ENCODE measurements around the gene YAF2. TPM values are rescaled to one million over a fixed set of nuclear protein-coding genes. Genes with fewer than 3 reads are reported as not detected.

The YAF2 gene
- total RNA-seq, 2 experiments from 2014 or later: 32.8 to 34.4 TPM

GRCh38 chr12:42166501-42166900 lies 71.5 kb downstream of the YAF2 start:
- DNase-seq (no peak), ATAC-seq (no peak)
- no peaks in the 10 kb centered on the region for H3K27me3 Mint-ChIP-seq
- intact Hi-C loops (cut with DNase I, micrococcal nuclease): no loop called here
- peaks cover 20% of the 10 kb centered on the region for H3K4me1 Mint-ChIP-seq
- ChIA-PET CTCF (no interaction called here), POLR2A (no interaction called here)
- peaks cover 7% of the 10 kb centered on the region for H3K36me3 Mint-ChIP-seq (ENCODE audit: low read depth)
- H3K27ac Mint-ChIP-seq: peak overlapping the region; percentile 42
- H3K9me3 Mint-ChIP-seq (ENCODE audit: low read depth): no peaks in the 10 kb centered on the region
- no peak overlapping the region for H3K4me3 Mint-ChIP-seq

- ChIA-PET POLR2A (no interaction called here), CTCF (no interaction called here)
- ATAC-seq (no peak), DNase-seq (no peak)
- intact Hi-C loops (cut with DNase I, micrococcal nuclease): no loop called here
- Mint-ChIP-seq H3K9me3 (ENCODE audit: low read depth) (no peaks in the 10 kb centered on the region), H3K36me3 (ENCODE audit: low read depth) (peaks cover 14% of the 10 kb centered on the region), H3K4me1 (peaks cover 21% of the 10 kb centered on the region), H3K4me3 (no peak overlapping the region), H3K27me3 (no peaks in the 10 kb centered on the region), H3K27ac (no peak overlapping the region)
These were observed 74.1 kb downstream of the YAF2 start for GRCh38 chr12:42163913-42164312.

- Mint-ChIP-seq H3K4me1 (peaks cover 21% of the 10 kb centered on the region), H3K9me3 (ENCODE audit: low read depth) (no peaks in the 10 kb centered on the region), H3K27ac (peak overlapping the region; percentile 4), H3K36me3 (ENCODE audit: low read depth) (peaks cover 14% of the 10 kb centered on the region), H3K27me3 (no peaks in the 10 kb centered on the region), H3K4me3 (no peak overlapping the region)
- CTCF ChIA-PET: interaction anchor here (1.1 kb wide), 1 partner anchor 23 kb away, joined by 3 read pairs; no protein-coding TSS in a partner anchor
- POLR2A ChIA-PET: no interaction called here
- DNase-seq: no peak
- ATAC-seq: no peak
- intact Hi-C loops (cut with DNase I, micrococcal nuclease): no loop called here
These were observed 75.1 kb downstream of the YAF2 start for GRCh38 chr12:42162965-42163364.

GRCh38 chr12:42162193-42162592 lies 75.9 kb downstream of the YAF2 start:
- no peak overlapping the region for H3K4me3 Mint-ChIP-seq
- H3K27ac Mint-ChIP-seq: peak overlapping the region; percentile 70
- ATAC-seq: no peak
- H3K36me3 Mint-ChIP-seq (ENCODE audit: low read depth): peaks cover 14% of the 10 kb centered on the region
- H3K4me1 Mint-ChIP-seq: peaks cover 21% of the 10 kb centered on the region
- ChIA-PET CTCF (interaction anchor here (1.1 kb wide), 1 partner anchor 23 kb away, joined by 3 read pairs; no protein-coding TSS in a partner anchor), POLR2A (no interaction called here)
- no peaks in the 10 kb centered on the region for H3K27me3 Mint-ChIP-seq
- intact Hi-C loops (cut with DNase I, micrococcal nuclease): no loop called here
- no peaks in the 10 kb centered on the region for H3K9me3 Mint-ChIP-seq (ENCODE audit: low read depth)
- DNase-seq: no peak

- no peak overlapping the region for H3K27ac Mint-ChIP-seq
- ATAC-seq (peak; percentile 47), DNase-seq (no peak)
- intact Hi-C loops (cut with DNase I, micrococcal nuclease): no loop called here
- H3K27me3 Mint-ChIP-seq: no peaks in the 10 kb centered on the region
- POLR2A ChIA-PET: no interaction called here
- peaks cover 12% of the 10 kb centered on the region for H3K36me3 Mint-ChIP-seq (ENCODE audit: low read depth)
- H3K4me1 Mint-ChIP-seq: peaks cover 17% of the 10 kb centered on the region
- H3K9me3 Mint-ChIP-seq (ENCODE audit: low read depth): no peaks in the 10 kb centered on the region
- no peak overlapping the region for H3K4me3 Mint-ChIP-seq
- CTCF ChIA-PET: interaction anchor here (0.8 to 1.7 kb wide), 5 partner anchors 11 to 210 kb away, joined by 3 to 6 read pairs (median 4); no protein-coding TSS in a partner anchor
These were observed 76.5 kb downstream of the YAF2 start for GRCh38 chr12:42161529-42161928.

GRCh38 chr12:42156232-42156631 lies 81.8 kb downstream of the YAF2 start:
- DNase-seq: no peak
- intact Hi-C loops (cut with DNase I, micrococcal nuclease): no loop called here
- no peaks in the 10 kb centered on the region for H3K4me1 Mint-ChIP-seq
- POLR2A ChIA-PET: no interaction called here
- no peaks in the 10 kb centered on the region for H3K9me3 Mint-ChIP-seq (ENCODE audit: low read depth)
- H3K27me3 Mint-ChIP-seq: no peaks in the 10 kb centered on the region
- peaks cover 6% of the 10 kb centered on the region for H3K36me3 Mint-ChIP-seq (ENCODE audit: low read depth)
- CTCF ChIA-PET: interaction anchor here (0.7 kb wide), 1 partner anchor 11 kb away, joined by 3 read pairs; no protein-coding TSS in a partner anchor
- H3K27ac Mint-ChIP-seq: no peak overlapping the region
- H3K4me3 Mint-ChIP-seq: no peak overlapping the region
- ATAC-seq: no peak

GRCh38 chr12:42145552-42146215 lies 92.4 kb downstream of the YAF2 start:
- H3K4me3 Mint-ChIP-seq: peak overlapping the region; percentile 92
- peaks cover 2% of the 10 kb centered on the region for H3K27me3 Mint-ChIP-seq
- CTCF ChIA-PET: interaction anchor here (0.6 to 1.5 kb wide), 8 partner anchors 10 to 227 kb away, joined by 3 to 4 read pairs (median 3); no protein-coding TSS in a partner anchor
- ATAC-seq (no peak), DNase-seq (no peak)
- POLR2A ChIA-PET: no interaction called here
- no peaks in the 10 kb centered on the region for H3K36me3 Mint-ChIP-seq (ENCODE audit: low read depth)
- peaks cover 29% of the 10 kb centered on the region for H3K4me1 Mint-ChIP-seq
- intact Hi-C loops (cut with DNase I, micrococcal nuclease): loop anchor here (2.0 kb wide), 2 partner anchors 47 to 93 kb away; partner anchors contain the start of gene YAF2 (in 1 of the 2)
- peak overlapping the region; percentile 39 for H3K27ac Mint-ChIP-seq
- no peaks in the 10 kb centered on the region for H3K9me3 Mint-ChIP-seq (ENCODE audit: low read depth)

GRCh38 chr12:42145197-42145549 lies 92.9 kb downstream of the YAF2 start:
- ATAC-seq (peak; percentile 16), DNase-seq (peak; percentile 20)
- CTCF ChIA-PET: interaction anchor here (0.6 to 1.5 kb wide), 8 partner anchors 10 to 227 kb away, joined by 3 to 4 read pairs (median 3); no protein-coding TSS in a partner anchor

GRCh38 chr12:42144408-42145196 lies 93.4 kb downstream of the YAF2 start, which contains the start of gene GXYLT1:
GXYLT1 (minus strand) TSS chr12:42144874; CDS start chr12:42144646, 228 bp downstream.
- peak within 1 kb of the TSS; percentile 65 for H3K27ac Mint-ChIP-seq
- ATAC-seq: peak; percentile 91
- H3K9me3 Mint-ChIP-seq (ENCODE audit: low read depth): no peaks in the 10 kb centered on the region
- POLR2A ChIA-PET: no interaction called here
- DNase-seq: peak; percentile 85
- H3K4me3 Mint-ChIP-seq: peak within 1 kb of the TSS; percentile 92
- no peaks in the 10 kb centered on the region for H3K36me3 Mint-ChIP-seq (ENCODE audit: low read depth)
- CTCF ChIA-PET: interaction anchor here (0.6 to 1.5 kb wide), 7 partner anchors 11 to 228 kb away, joined by 3 to 4 read pairs (median 3); no protein-coding TSS in a partner anchor
- peaks cover 2% of the 10 kb centered on the region for H3K27me3 Mint-ChIP-seq
- intact Hi-C loops (cut with DNase I, micrococcal nuclease): loop anchor here (1.0 to 5.0 kb wide), 5 partner anchors 46 to 183 kb away; partner anchors contain the start of genes PPHLN1 (in 2 of the 2), ZCRB1 (in 2 of the 2) and YAF2 (in 1 of the 2)
- H3K4me1 Mint-ChIP-seq: peaks cover 34% of the 10 kb centered on the region

More at GRCh38 chr12:42145197-42145549, 92.9 kb downstream of the YAF2 start:
- H3K27me3 Mint-ChIP-seq: peaks cover 2% of the 10 kb centered on the region
- peak overlapping the region; percentile 92 for H3K4me3 Mint-ChIP-seq
- no peaks in the 10 kb centered on the region for H3K36me3 Mint-ChIP-seq (ENCODE audit: low read depth)
- POLR2A ChIA-PET: no interaction called here
- peak overlapping the region; percentile 39 for H3K27ac Mint-ChIP-seq
- no peaks in the 10 kb centered on the region for H3K9me3 Mint-ChIP-seq (ENCODE audit: low read depth)
- intact Hi-C loops (cut with DNase I, micrococcal nuclease): loop anchor here (2.0 kb wide), 2 partner anchors 46 to 94 kb away; partner anchors contain the start of gene YAF2 (in 1 of the 2)
- peaks cover 33% of the 10 kb centered on the region for H3K4me1 Mint-ChIP-seq

- no peak for ATAC-seq
- POLR2A ChIA-PET: no interaction called here
- Mint-ChIP-seq H3K4me3 (peak overlapping the region; percentile 92), H3K27me3 (peaks cover 2% of the 10 kb centered on the region), H3K9me3 (ENCODE audit: low read depth) (no peaks in the 10 kb centered on the region), H3K4me1 (peaks cover 36% of the 10 kb centered on the region), H3K36me3 (ENCODE audit: low read depth) (no peaks in the 10 kb centered on the region), H3K27ac (peak overlapping the region; percentile 65)
- intact Hi-C loops (cut with DNase I, micrococcal nuclease): loop anchor here (1.0 to 5.0 kb wide), 5 partner anchors 45 to 183 kb away; partner anchors contain the start of genes PPHLN1 (in 2 of the 2), ZCRB1 (in 2 of the 2) and YAF2 (in 1 of the 2)
- DNase-seq: no peak
- CTCF ChIA-PET: interaction anchor here (1.4 kb wide), 1 partner anchor 23 kb away, joined by 4 read pairs; no protein-coding TSS in a partner anchor
These were observed 94.0 kb downstream of the YAF2 start for GRCh38 chr12:42144158-42144407.

GRCh38 chr12:42143452-42144157 lies 94.4 kb downstream of the YAF2 start:
- intact Hi-C loops (cut with DNase I, micrococcal nuclease): loop anchor here (1.0 to 5.0 kb wide), 5 partner anchors 45 to 184 kb away; partner anchors contain the start of genes PPHLN1 (in 2 of the 2), ZCRB1 (in 2 of the 2) and YAF2 (in 1 of the 2)
- POLR2A ChIA-PET: no interaction called here

More at GRCh38 chr12:42143452-42144157, 94.4 kb downstream of the YAF2 start:
- CTCF ChIA-PET: no interaction called here
- Mint-ChIP-seq H3K27ac (peak overlapping the region; percentile 65), H3K36me3 (ENCODE audit: low read depth) (no peaks in the 10 kb centered on the region), H3K4me1 (peaks cover 36% of the 10 kb centered on the region), H3K4me3 (peak overlapping the region; percentile 92), H3K27me3 (peaks cover 2% of the 10 kb centered on the region), H3K9me3 (ENCODE audit: low read depth) (no peaks in the 10 kb centered on the region)
- DNase-seq: no peak
- no peak for ATAC-seq
